Measurements from ENCODE around the gene GOLGA6L9.
"Not testable (repeated sequence)": the region's sequence is repeated elsewhere in the genome, so short reads cannot be mapped to it uniquely, and the experiment has no call there.

Gene GOLGA6L9

DNA sequence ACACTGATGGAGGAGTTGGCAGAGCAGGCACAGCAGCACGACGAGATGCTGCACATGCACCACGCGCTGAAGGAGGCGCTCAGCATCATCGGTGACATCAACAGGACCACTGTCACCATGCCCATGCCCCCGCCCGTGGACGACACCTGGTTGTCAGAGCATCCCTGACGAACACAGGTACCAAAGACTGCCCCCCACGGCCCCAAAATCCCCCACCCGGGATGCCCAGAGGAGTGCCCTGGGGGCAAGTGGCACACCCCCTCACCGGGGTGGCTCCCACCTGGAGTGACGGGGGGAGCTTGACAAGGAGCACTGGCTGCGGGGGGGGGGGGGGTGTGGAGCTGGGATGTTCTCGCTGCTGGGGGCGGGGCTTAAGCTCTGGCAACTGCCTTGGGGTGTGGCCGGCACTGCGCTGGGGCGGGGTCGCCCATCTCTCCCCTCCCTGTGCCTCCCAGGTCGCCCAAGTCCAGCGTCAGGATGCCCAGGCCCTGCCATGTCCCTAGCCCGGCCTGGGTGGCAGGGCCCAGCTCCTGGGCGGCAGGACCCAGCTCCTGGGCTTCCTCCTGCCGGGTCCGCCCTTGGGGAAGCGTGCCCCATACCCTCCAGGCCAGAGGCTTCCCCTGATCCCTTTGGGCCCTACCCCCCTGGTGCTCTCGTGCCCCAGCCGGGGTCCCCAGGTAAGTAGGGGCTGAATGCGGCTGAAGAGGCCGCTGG is 42.8 kb downstream of the GOLGA6L9 start:
- not testable (repeated sequence) for DNase-seq

DNA sequence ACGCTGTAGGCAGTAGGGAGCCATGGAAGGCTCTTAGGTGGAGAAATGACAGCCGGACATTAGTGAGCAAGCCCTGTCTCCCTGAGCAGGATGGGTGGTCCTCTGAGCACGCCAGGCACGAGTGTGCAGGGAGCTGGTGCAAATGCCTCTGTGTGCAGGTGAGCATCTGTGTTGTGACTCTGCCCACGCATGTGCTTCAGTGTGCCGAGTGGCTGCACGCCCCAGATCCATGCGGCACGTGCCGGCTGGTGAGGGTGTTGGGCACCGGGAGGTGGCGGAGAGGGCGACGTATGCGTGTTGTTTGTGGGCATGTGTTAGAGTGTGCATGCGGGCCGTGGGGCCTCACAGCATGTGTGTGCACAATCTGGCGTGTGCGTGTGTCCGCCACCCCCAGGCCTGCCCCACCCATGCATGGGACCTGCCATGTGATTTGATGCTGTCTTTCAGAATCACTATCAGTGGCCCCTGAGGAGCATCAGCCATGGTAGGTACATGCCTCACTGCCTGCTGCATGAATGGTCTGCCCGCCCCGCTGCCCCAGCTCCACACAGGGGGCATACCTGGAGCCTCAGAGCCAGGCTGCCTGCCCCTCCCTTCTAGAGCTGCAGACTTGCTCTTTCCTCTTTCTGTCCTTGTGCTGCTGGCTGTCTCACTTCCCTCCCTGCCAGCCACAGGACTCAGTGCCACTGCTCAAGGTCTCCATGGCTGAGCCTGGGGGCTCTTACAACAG is 45.1 kb downstream of the GOLGA6L9 start:
- DNase-seq: not testable (repeated sequence)

- DNase-seq: not testable (repeated sequence)
Measured at GRCh38 chr15:82475345-82475967, 45.8 kb downstream of the GOLGA6L9 start.

DNA sequence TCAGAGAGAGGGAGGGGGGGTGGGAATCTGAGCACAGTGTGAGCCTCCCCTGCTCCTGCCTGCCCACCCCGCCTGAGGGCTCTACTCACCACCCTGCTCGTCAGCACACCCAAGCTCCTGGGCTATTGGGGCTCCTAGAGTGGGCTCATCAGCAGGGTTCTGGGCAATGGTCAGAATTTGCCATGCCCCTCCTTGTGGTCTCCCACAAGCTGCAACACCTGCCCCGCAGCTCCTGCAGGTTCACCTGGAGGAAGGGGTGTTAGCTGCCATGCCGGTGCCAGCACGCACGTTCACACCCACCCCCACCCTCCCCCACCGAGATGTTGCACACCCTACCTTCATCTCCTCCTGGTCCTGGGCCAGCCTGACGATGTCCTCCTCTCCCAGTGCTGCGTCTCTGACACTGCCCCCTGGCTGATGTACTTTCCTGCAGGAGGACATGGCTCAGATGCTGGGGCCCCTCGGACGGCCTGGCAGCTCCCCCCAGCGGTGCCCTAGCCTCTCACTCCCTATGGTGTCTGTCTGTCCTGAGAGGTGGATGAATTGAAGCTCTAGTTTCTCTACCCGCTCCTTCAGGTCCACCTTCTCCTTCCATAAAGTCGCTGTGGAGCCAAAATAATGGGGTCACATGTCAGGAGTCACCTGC is 47.2 kb downstream of the GOLGA6L9 start:
- not testable (repeated sequence) for DNase-seq

DNA sequence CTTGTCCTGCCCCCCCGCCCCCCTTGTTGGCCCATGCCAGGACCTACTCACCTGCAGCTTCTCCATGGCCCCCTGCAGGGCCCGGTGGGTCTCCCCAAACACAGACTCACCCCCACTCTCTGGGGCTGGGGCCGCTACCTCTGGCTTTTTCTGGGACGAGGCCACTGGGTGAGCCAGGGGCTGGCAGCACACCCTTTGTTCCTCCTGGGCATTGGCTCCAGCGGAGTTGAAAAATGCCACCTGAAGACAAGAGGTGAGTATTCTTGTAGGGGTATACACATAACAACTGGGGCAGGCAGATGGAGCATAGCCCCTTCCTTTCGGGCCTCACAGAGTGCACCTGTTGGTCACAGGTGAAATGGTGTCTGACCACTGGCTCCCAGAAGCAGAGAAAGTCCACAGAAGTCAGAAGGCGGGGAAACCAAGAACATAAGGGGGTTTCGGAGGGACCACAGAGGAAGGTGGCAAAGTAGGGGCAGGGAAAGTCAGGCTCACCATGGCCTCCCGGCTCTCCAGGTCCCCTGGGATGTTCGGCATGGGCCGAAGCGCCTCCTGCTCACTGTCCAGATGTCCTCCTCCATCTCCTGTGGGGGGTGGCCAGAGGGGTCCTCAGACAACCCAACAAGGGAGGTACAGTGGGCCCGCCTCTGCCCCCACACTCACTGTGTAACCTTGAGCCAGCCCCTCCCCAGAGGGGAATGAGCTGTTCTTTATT is 47.9 kb downstream of the GOLGA6L9 start:
- DNase-seq: not testable (repeated sequence)
